Lower leg skin (tissue), 3 donors: Measurements from ENCODE around the gene TCOF1.

ENCODE experiments used
- CTCF ChIP-seq, 3 donors: fragments of 450-650 bp; IDR thresholded peaks; one replicate each; pipeline ENCODE4 v1.5.1; 2016; ENCODE audit warnings: antibody characterized with exemption in 3 of 3, mild to moderate bottlenecking in 3 of 3, moderate library complexity in 2 of 3
- POLR2A ChIP-seq, 2 donors: fragments of 450-650 bp; IDR thresholded peaks; one replicate each; pipeline ENCODE4 v1.6.1; 2016 to 2017; ENCODE audit warnings: antibody characterized with exemption in 2 of 2, mild to moderate bottlenecking in 1 of 2, moderate library complexity in 1 of 2

- no peak for TF ChIP-seq CTCF (IDR thresholded peaks at IDR 0.05)
- TF ChIP-seq POLR2A (IDR thresholded peaks at IDR 0.05) = no peak
Measured at GRCh38 chr5:150413176-150413901, 55.8 kb downstream of the TCOF1 start.
